ENCODE results near the gene GALNT1. TPM values are rescaled to one million over a fixed set of nuclear protein-coding genes. Genes with fewer than 3 reads are reported as not detected.
A peak's percentile ranks its signal among the peaks of the same experiment; 100 is the strongest.

Gene GALNT1
- total RNA-seq, 1 donor from 2014 or later: 113 TPM

DNA sequence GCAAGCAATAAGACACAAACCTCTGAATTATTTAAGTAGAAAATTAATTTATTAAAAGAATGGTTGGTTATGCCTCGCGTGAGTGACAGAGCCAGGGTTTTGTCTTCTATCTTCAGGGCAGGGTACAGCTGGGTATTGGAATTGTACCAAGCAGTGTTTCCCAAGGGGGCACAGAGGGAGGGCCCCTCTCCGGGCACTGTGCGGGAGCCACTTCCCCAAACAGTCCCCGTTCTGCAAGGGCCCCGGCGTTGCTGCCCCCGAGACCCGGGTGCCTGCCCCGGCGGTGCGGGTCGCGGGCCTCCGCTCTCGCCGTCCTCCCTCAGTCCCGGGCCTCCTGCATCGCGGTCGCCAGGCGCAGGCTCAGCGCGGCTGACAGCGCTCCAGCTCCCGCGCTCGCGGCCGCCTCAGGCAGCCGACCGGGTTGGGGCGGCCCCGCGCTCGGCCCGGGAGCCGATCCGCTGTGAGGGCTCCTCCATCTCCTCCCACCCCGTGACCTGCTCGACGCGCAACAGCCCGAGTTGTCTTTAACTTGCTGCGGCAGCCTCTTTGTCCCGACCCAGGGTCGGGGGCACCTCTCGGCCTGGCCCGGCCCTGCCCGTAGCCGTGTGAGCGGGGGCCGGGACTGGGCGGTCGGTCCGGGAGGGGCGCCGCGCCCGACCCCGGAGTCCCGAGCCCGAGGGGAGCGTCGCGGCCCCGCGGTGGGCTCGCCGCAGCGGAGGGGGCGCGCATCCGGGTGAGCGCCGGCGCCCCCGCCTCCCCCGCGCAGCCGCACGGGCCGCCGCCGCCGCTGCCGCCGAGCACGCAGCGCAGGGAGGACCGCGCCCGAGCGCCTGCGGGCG, 620 bp upstream of the GALNT1 start:
- peaks cover 8% of the 10 kb centered on the region for H4K20me1 ChIP-seq (ENCODE audit: low read depth)
- H2AFZ ChIP-seq (replicated peaks): peak overlapping the region; percentile 96
- peaks cover 18% of the 10 kb centered on the region for H3F3A ChIP-seq (ENCODE audit: low read depth)
- Mint-ChIP-seq H3K4me1 (peaks cover 13% of the 10 kb centered on the region), H3K27ac (no peak overlapping the region), H3K27me3 (ENCODE audit: insufficient read depth, low read depth) (peaks cover 9% of the 10 kb centered on the region), H3K9me3 (peaks cover 42% of the 10 kb centered on the region), H3K36me3 (peaks cover 18% of the 10 kb centered on the region), H3K4me3 (peak overlapping the region; percentile 84)
- peak overlapping the region; percentile 96 for H3K4me2 ChIP-seq
- peak; percentile 88 for DNase-seq (ENCODE audit: low spot score)
- H3K4me1 ChIP-seq: peaks cover 9% of the 10 kb centered on the region
- peak overlapping the region; percentile 89 for H3K4me3 ChIP-seq
- peaks cover 7% of the 10 kb centered on the region for H3K9me3 ChIP-seq (ENCODE audit: low read depth)
- H3K36me3 ChIP-seq: no peaks in the 10 kb centered on the region
- H3K27ac ChIP-seq: peak overlapping the region; percentile 87
- TF ChIP-seq, protein P1, sequence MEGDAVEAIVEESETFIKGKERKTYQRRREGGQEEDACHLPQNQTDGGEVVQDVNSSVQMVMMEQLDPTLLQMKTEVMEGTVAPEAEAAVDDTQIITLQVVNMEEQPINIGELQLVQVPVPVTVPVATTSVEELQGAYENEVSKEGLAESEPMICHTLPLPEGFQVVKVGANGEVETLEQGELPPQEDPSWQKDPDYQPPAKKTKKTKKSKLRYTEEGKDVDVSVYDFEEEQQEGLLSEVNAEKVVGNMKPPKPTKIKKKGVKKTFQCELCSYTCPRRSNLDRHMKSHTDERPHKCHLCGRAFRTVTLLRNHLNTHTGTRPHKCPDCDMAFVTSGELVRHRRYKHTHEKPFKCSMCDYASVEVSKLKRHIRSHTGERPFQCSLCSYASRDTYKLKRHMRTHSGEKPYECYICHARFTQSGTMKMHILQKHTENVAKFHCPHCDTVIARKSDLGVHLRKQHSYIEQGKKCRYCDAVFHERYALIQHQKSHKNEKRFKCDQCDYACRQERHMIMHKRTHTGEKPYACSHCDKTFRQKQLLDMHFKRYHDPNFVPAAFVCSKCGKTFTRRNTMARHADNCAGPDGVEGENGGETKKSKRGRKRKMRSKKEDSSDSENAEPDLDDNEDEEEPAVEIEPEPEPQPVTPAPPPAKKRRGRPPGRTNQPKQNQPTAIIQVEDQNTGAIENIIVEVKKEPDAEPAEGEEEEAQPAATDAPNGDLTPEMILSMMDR (IDR thresholded peaks at IDR 0.05): no peak
- peak; percentile 24 for TF ChIP-seq EZH2 (IDR thresholded peaks at IDR 0.05)
- TF ChIP-seq EZH2phosphoT487 (IDR thresholded peaks at IDR 0.05): no peak
- peaks cover 41% of the 10 kb centered on the region for H3K79me2 ChIP-seq (ENCODE audit: low read depth)
- peaks cover 14% of the 10 kb centered on the region for H3K27me3 ChIP-seq
- peak overlapping the region; percentile 65 for H3K9ac ChIP-seq

DNA sequence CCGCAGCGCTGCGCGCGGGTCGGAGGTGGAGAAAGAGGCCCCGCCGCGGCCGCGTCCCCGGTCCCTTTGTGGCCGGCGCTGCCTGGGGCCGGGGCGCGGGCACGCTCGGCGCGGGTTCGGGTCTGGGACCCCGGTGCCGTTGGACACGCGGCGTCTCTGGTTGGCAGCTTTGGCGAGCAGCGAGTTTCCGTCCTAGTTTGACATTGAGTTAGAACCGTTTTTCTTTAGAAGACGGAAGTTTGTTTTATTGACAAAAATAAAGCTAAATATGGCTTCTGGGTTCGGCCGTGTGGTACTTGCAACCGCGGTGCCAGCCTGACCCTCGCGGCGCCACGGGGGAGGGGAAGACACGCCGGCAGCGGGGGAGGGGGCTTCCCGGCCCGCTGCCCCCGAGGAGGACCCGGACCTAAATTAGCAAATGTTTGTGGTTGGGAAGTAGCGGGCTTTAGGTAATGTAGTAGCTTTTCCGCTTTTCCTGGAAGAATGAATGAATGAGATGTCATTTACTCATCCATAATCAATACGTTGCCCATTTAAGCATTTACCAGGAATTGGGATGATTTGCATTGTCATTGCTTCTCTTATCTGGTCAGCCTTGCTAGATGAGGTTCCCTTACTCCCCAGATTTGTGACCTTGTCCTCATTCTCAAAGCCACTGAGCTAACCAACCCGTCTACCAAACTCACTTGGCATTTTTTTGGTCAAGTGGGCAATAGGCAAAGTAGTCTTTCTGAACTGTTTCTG, 530 bp downstream of the GALNT1 start:
- Mint-ChIP-seq H3K4me1 (peaks cover 13% of the 10 kb centered on the region), H3K9me3 (peaks cover 43% of the 10 kb centered on the region), H3K4me3 (peak overlapping the region; percentile 89), H3K27ac (peak overlapping the region; percentile 81), H3K27me3 (ENCODE audit: insufficient read depth, low read depth) (peaks cover 6% of the 10 kb centered on the region), H3K36me3 (peaks cover 27% of the 10 kb centered on the region)
- peak overlapping the region; percentile 91 for H3K4me2 ChIP-seq
- no peak overlapping the region for H3K27ac ChIP-seq
- peaks cover 7% of the 10 kb centered on the region for H3K9me3 ChIP-seq (ENCODE audit: low read depth)
- H3K79me2 ChIP-seq (ENCODE audit: low read depth): peaks cover 53% of the 10 kb centered on the region
- H3K4me1 ChIP-seq: peaks cover 9% of the 10 kb centered on the region
- peak overlapping the region; percentile 94 for H2AFZ ChIP-seq (replicated peaks)
- H3K4me3 ChIP-seq: peak overlapping the region; percentile 94
- no peak for TF ChIP-seq EZH2 (IDR thresholded peaks at IDR 0.05)
- TF ChIP-seq, protein P1 (IDR thresholded peaks at IDR 0.05): no peak
- TF ChIP-seq EZH2phosphoT487 (IDR thresholded peaks at IDR 0.05): no peak
- H3K27me3 ChIP-seq: peaks cover 14% of the 10 kb centered on the region
- H3K9ac ChIP-seq: peak overlapping the region; percentile 11
- peaks cover 18% of the 10 kb centered on the region for H3F3A ChIP-seq (ENCODE audit: low read depth)
- peak; percentile 62 for DNase-seq (ENCODE audit: low spot score)
- peaks cover 8% of the 10 kb centered on the region for H4K20me1 ChIP-seq (ENCODE audit: low read depth)
- no peaks in the 10 kb centered on the region for H3K36me3 ChIP-seq

DNA sequence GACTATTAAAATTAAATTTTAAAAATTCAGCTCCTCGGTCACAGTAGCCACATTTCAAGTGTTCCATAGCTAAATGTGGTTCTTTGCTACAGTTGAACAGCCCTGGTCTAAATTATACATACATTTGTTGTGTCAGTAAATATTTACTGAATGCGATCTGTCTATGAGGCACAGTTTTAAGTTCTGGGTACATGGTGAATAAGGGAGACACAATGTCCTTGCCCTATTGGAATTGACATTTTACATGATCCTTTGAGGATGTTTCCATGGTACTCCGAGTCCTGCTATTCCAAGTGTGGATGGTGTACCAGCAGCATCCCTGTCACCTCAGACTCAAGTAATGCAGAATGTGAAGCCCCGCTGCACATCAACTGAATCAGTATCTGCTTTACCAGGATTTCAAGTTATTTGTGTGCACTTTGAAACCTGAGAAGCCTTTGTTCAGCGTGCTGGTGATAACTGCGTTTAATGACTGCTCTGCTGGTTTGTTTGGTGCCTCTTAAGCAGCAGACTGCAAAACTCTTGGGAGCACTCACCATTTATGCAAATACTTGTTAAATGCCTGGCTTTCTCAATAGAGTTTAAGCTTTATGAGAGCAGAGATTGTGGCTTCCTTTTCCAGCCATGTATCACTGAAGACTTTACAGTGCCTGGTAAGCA, 1.5 kb downstream of the GALNT1 start:
- Histone ChIP-seq H3F3A (ENCODE audit: low read depth) (peaks cover 18% of the 10 kb centered on the region), H3K79me2 (ENCODE audit: low read depth) (peaks cover 62% of the 10 kb centered on the region), H3K4me3 (peak overlapping the region; percentile 94), H3K4me2 (peak overlapping the region; percentile 91), H3K9me3 (ENCODE audit: low read depth) (peaks cover 7% of the 10 kb centered on the region), H3K27me3 (peaks cover 14% of the 10 kb centered on the region), H4K20me1 (ENCODE audit: low read depth) (peaks cover 8% of the 10 kb centered on the region), H3K4me1 (peaks cover 9% of the 10 kb centered on the region), H3K9ac (no peak overlapping the region), H2AFZ (replicated peaks) (no peak overlapping the region), H3K27ac (no peak overlapping the region), H3K36me3 (no peaks in the 10 kb centered on the region)
- Mint-ChIP-seq H3K4me1 (peaks cover 13% of the 10 kb centered on the region), H3K4me3 (peak overlapping the region; percentile 89), H3K9me3 (peaks cover 48% of the 10 kb centered on the region), H3K27ac (no peak overlapping the region), H3K36me3 (peaks cover 36% of the 10 kb centered on the region), H3K27me3 (ENCODE audit: insufficient read depth, low read depth) (peaks cover 6% of the 10 kb centered on the region)
- DNase-seq (ENCODE audit: low spot score): peak; percentile 48
- TF ChIP-seq, protein P1 (IDR thresholded peaks at IDR 0.05): no peak
- no peak for TF ChIP-seq EZH2phosphoT487 (IDR thresholded peaks at IDR 0.05)
